Nephron progenitor cell (in vitro differentiated cells): ENCODE results near the gene POMGNT2.

Source experiments
- DNase-seq: peaks from one replicate; pipeline ENCODE4 v3.0.0; 2021
- H3K27ac Mint-ChIP-seq: 2 replicates; pipeline ENCODE4 v1.8.0; 2021; ENCODE audit warnings: mild to moderate bottlenecking, moderate library complexity, mixed read lengths
- H3K27me3 Mint-ChIP-seq: 2 replicates; pipeline ENCODE4 v1.8.0; 2021; ENCODE audit warnings: mild to moderate bottlenecking, low read depth, mixed read lengths; ENCODE audit not compliant: poor library complexity
- H3K36me3 Mint-ChIP-seq: 2 replicates; pipeline ENCODE4 v1.8.0; 2021; ENCODE audit warnings: low read depth, mixed read lengths
- H3K4me1 Mint-ChIP-seq: 2 replicates; pipeline ENCODE4 v1.8.0; 2021; ENCODE audit warnings: mixed read lengths
- H3K4me3 Mint-ChIP-seq: 2 replicates; pipeline ENCODE4 v1.8.0; 2021; ENCODE audit warnings: mild to moderate bottlenecking, moderate library complexity, mixed read lengths
- H3K9me3 Mint-ChIP-seq: 2 replicates; pipeline ENCODE4 v1.8.0; 2021; ENCODE audit warnings: mild to moderate bottlenecking, moderate library complexity, mixed read lengths
- TF ChIP-seq, protein P1 (sequence below): fragments of 200-600 bp; sonication (generic); IDR thresholded peaks from 2 replicates; pipeline ENCODE4 v1.5.0; 2021; ENCODE audit warnings: antibody characterized with exemption

POMGNT2 gene

DNA sequence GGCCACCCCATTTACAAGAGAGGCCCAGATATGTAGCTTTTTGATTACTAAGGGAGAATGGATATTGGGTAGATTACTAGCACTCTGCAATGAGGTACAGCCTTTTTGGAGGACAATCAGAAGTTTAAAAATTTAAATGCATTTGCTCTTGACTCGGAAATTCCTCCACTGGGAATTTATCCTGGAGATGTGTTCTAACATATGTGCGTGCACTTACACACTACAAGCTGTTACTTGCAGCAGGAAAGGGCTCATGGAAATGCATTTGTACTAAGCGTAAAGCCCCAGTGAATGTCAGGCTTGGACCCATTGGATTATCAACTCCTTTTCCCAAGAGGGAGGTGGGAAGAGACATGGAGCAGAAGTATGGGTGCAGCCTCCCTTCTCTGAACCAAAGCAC lies 7.8 kb upstream of the POMGNT2 start:
- peak overlapping the region; percentile 80 for H3K27ac Mint-ChIP-seq
- H3K36me3 Mint-ChIP-seq: no peaks in the 10 kb centered on the region
- TF ChIP-seq, protein P1, sequence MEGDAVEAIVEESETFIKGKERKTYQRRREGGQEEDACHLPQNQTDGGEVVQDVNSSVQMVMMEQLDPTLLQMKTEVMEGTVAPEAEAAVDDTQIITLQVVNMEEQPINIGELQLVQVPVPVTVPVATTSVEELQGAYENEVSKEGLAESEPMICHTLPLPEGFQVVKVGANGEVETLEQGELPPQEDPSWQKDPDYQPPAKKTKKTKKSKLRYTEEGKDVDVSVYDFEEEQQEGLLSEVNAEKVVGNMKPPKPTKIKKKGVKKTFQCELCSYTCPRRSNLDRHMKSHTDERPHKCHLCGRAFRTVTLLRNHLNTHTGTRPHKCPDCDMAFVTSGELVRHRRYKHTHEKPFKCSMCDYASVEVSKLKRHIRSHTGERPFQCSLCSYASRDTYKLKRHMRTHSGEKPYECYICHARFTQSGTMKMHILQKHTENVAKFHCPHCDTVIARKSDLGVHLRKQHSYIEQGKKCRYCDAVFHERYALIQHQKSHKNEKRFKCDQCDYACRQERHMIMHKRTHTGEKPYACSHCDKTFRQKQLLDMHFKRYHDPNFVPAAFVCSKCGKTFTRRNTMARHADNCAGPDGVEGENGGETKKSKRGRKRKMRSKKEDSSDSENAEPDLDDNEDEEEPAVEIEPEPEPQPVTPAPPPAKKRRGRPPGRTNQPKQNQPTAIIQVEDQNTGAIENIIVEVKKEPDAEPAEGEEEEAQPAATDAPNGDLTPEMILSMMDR: no peak
- peaks cover 8% of the 10 kb centered on the region for H3K4me1 Mint-ChIP-seq
- DNase-seq: no peak
- peaks cover 24% of the 10 kb centered on the region for H3K27me3 Mint-ChIP-seq
- H3K4me3 Mint-ChIP-seq: no peak overlapping the region
- H3K9me3 Mint-ChIP-seq: no peaks in the 10 kb centered on the region

- H3K36me3 Mint-ChIP-seq: no peaks in the 10 kb centered on the region
- no peak for DNase-seq
- TF ChIP-seq, protein P1: no peak
- H3K27me3 Mint-ChIP-seq: peaks cover 43% of the 10 kb centered on the region
- peak overlapping the region; percentile 77 for H3K4me3 Mint-ChIP-seq
- H3K4me1 Mint-ChIP-seq: peaks cover 17% of the 10 kb centered on the region
- H3K27ac Mint-ChIP-seq: no peak overlapping the region
- no peaks in the 10 kb centered on the region for H3K9me3 Mint-ChIP-seq
Observed at GRCh38 chr3:43106293-43106628, 382 bp upstream of the POMGNT2 start.

GRCh38 chr3:43104660-43105595 lies 951 bp downstream of the POMGNT2 start:
- TF ChIP-seq, protein P1: no peak

GRCh38 chr3:43104039-43104438 lies 1.8 kb downstream of the POMGNT2 start:
- no peaks in the 10 kb centered on the region for H3K9me3 Mint-ChIP-seq
- H3K4me3 Mint-ChIP-seq: peak overlapping the region; percentile 77
- TF ChIP-seq, protein P1: no peak
- no peak overlapping the region for H3K27ac Mint-ChIP-seq
- no peak for DNase-seq
- peaks cover 36% of the 10 kb centered on the region for H3K27me3 Mint-ChIP-seq
- H3K36me3 Mint-ChIP-seq: no peaks in the 10 kb centered on the region
- H3K4me1 Mint-ChIP-seq: peaks cover 17% of the 10 kb centered on the region

More at GRCh38 chr3:43104660-43105595, 951 bp downstream of the POMGNT2 start:
- H3K27me3 Mint-ChIP-seq: peaks cover 41% of the 10 kb centered on the region
- H3K36me3 Mint-ChIP-seq: no peaks in the 10 kb centered on the region
- H3K9me3 Mint-ChIP-seq: no peaks in the 10 kb centered on the region
- H3K4me1 Mint-ChIP-seq: peaks cover 17% of the 10 kb centered on the region
- no peak overlapping the region for H3K27ac Mint-ChIP-seq
- peak overlapping the region; percentile 77 for H3K4me3 Mint-ChIP-seq
- no peak for DNase-seq

DNA sequence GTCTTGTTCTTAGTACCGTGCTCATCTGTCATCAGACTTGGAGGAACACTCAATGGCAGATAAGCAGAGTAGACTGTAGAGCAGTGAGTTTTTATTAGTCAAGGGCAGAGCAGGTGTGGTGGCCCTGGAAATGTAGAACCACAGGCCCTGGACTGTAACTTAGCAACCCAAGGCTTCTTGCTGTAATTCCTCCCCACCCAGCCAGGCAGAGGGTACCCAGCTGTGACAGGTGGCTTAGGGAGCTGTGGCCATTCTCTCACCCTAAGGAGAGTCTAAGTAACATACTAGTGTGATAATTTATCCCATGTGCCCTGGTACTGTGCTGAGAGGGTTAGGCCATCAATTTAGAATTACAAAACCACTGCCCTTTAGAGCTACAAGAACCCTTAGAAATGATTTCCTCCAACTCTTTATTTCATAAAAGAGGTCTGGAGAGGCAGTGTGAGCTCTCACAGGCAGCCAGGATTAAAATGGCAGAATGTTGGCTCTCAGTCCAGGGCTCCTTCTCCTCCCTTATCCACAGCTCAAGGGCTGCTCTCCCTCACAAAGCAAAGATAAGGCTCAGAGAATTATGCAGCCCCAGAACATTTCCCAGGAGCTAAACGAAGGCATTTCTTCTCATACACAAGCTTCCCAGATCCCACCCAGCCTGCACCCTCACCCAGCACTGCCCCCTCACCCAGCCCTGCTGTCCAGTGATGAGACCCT lies 3.0 kb downstream of the POMGNT2 start:
- DNase-seq: no peak
- Mint-ChIP-seq H3K27ac (no peak overlapping the region), H3K36me3 (no peaks in the 10 kb centered on the region), H3K27me3 (peaks cover 36% of the 10 kb centered on the region), H3K9me3 (no peaks in the 10 kb centered on the region), H3K4me3 (no peak overlapping the region), H3K4me1 (peaks cover 17% of the 10 kb centered on the region)
- TF ChIP-seq, protein P1: no peak
